Adrenal gland (tissue), 12 donors: ENCODE results near the gene NAA10. TPM values are rescaled to one million over a fixed set of nuclear protein-coding genes. Genes with fewer than 3 reads are reported as not detected.

Experiments
- DNase-seq, 7 donors: peaks; one replicate each; pipeline ENCODE4 v3.0.0-alpha.2; 2019 to 2020
- H3K27ac ChIP-seq, 5 donors: fragments of 200-600 bp; sonication (generic) in 4 of 5; 1 replicate in 3 of 5; 2 replicates in 2 of 5; pipeline versions ENCODE4 v1.5.1 to v1.8.0; 2016 to 2020; ENCODE audit warnings: mild to moderate bottlenecking in 1 of 5
- H3K27me3 ChIP-seq: fragments of 200-600 bp; 2 replicates; pipeline ENCODE4 v1.8.0; 2021
- H3K36me3 ChIP-seq, 2 donors: fragments of 200-600 bp; replicated peaks in 1 of 2; 1 replicate in 1 of 2; 2 replicates in 1 of 2; pipeline versions ENCODE4 v1.5.1 to v1.8.0; 2018 to 2022
- H3K4me1 ChIP-seq, 2 donors: fragments of 200-600 bp; replicated peaks in 1 of 2; 1 replicate in 1 of 2; 2 replicates in 1 of 2; pipeline versions ENCODE4 v1.5.1 to v1.8.0; 2018 to 2021
- H3K4me3 ChIP-seq, 4 donors: fragments of 200-600 bp; sonication (generic) in 3 of 4; one replicate each; pipeline ENCODE4 v1.5.1; 2016 to 2018
- H3K9me3 ChIP-seq, 3 donors: fragments of 200-600 bp; sonication (generic) in 1 of 3; replicated peaks in 1 of 3; 1 replicate in 2 of 3; 2 replicates in 1 of 3; pipeline versions ENCODE4 v1.5.1 to v1.8.0; 2016 to 2021
- POLR2A ChIP-seq, 2 donors: fragments of 450-650 bp; IDR thresholded peaks; one replicate each; pipeline ENCODE4 v1.6.1; 2017; ENCODE audit warnings: antibody characterized with exemption in 2 of 2, mild to moderate bottlenecking in 2 of 2, moderate library complexity in 1 of 2
- WGBS, 4 donors: extraction: QIAGEN DNeasy Blood & Tissue Kit in 2 of 4; methylation state at CpG; one replicate each; pipeline versions ENCODE4 v1.1.5 to v1.1.7; 2013 to 2017; 5-methylcytosine and 5-hydroxymethylcytosine counted together
- intact Hi-C, 2 donors: fragments of 100-400 bp; cut with DNase I; formaldehyde crosslinking; loops; one replicate each; pipeline versions ENCODE4 v1.14.1 to v1.15.0; 2022 to 2023
- polyA plus RNA-seq, 3 donors: library from polyadenylated mRNA; stranded (reverse); fragments of 200-250 nt in 2 of 3; fragments of 350-450 nt in 1 of 3; fragmentation: Illumina TruSeq in 1 of 3; extraction: RNeasy Lipid Tissue Mini Kit (QIAGEN cat#74804) in 1 of 3; gene quantifications; one replicate each; pipeline ENCODE4 v1.2.3, GENCODE V29; 2013 to 2014
- total RNA-seq, 9 donors: library from RNA; depleted of rRNA in 4 of 9; stranded (reverse); fragments of >200 nt in 4 of 9; fragments of 120-200 nt in 1 of 9; fragmentation: NEBNext Ultra II Directional in 1 of 9; extraction: Animal tissue kit (Norgen Biotek cat#: 25700) in 1 of 9; gene quantifications; one replicate each; pipeline versions ENCODE4 v1.1.0 to v1.2.4, GENCODE V29; 2013 to 2023
- TF ChIP-seq, protein P1 (sequence below), 6 experiments: fragments of 450-650 bp in 4 of 6; fragments of 200-600 bp in 2 of 6; sonication (generic) in 1 of 6; IDR thresholded peaks; 1 replicate in 5 of 6; 2 replicates in 1 of 6; pipeline versions ENCODE4 v1.5.1 to v1.8.0; 2016 to 2021; ENCODE audit warnings: antibody characterized with exemption in 6 of 6, mild to moderate bottlenecking in 2 of 6, moderate library complexity in 1 of 6
- donor health status: healthy with polysubstance abuse.
- donor health status: Bipolar disorder and iron deficiency.
- donor health status: DM: yes; HTN: yes; CAD: no.
- donor health status: DM: no; HTN: no; CAD: no.
- donor health status: DM: no; HTN: no; CAD: no.
- donor health status: DM: yes; HTN: yes; CAD: no.

The NAA10 gene
- total and polyA plus RNA-seq, 12 donors, result 60.0 to 287 (median 97.8) TPM

DNA sequence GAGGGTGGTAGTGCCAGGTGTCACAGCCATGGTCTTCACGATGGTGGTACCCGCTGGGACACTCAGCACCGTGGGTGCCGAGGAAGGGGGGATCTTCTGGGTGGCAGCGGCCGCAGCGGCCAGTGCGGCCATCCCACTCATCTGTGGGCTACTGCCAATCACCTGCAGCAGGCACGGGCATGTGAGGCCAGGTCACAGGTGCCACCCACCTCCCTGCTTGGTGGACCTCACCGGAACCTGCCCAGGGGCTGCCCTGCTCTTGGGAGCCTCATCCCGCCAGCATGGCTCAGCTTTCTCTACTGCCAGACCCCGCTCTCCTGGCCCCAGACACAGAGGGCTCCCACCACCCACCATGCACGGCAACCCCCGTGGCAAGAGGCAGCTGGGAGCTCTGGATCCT lies 23.8 kb upstream of the NAA10 start:
- intact Hi-C loops, result loop anchor here (5.0 kb wide), 2 partner anchors 191 to 196 kb away; partner anchors contain the start of gene PLXNB3 (in 1 of the 2)
- WGBS, 4 donors, result 76 to 94% (median 92%) methylated on average over 3 to 14 of the region's 14 CpGs; no CpG with 5 or more reads in 1 of the 4 donors
- H3K4me3 ChIP-seq, result no peak overlapping the region
- H3K27ac ChIP-seq, result no peak overlapping the region
- H3K27me3 ChIP-seq, result no peaks in the 10 kb centered on the region
- no peaks in the 10 kb centered on the region for H3K4me1 ChIP-seq
- TF ChIP-seq, protein P1, sequence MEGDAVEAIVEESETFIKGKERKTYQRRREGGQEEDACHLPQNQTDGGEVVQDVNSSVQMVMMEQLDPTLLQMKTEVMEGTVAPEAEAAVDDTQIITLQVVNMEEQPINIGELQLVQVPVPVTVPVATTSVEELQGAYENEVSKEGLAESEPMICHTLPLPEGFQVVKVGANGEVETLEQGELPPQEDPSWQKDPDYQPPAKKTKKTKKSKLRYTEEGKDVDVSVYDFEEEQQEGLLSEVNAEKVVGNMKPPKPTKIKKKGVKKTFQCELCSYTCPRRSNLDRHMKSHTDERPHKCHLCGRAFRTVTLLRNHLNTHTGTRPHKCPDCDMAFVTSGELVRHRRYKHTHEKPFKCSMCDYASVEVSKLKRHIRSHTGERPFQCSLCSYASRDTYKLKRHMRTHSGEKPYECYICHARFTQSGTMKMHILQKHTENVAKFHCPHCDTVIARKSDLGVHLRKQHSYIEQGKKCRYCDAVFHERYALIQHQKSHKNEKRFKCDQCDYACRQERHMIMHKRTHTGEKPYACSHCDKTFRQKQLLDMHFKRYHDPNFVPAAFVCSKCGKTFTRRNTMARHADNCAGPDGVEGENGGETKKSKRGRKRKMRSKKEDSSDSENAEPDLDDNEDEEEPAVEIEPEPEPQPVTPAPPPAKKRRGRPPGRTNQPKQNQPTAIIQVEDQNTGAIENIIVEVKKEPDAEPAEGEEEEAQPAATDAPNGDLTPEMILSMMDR (IDR thresholded peaks at IDR 0.05), result no peak
- no peak for TF ChIP-seq POLR2A (IDR thresholded peaks at IDR 0.05)
- no peak for DNase-seq
- peaks cover 0 to 96% of the 10 kb centered on the region in 2 donors for H3K36me3 ChIP-seq
- H3K9me3 ChIP-seq, result no peaks in the 10 kb centered on the region

DNA sequence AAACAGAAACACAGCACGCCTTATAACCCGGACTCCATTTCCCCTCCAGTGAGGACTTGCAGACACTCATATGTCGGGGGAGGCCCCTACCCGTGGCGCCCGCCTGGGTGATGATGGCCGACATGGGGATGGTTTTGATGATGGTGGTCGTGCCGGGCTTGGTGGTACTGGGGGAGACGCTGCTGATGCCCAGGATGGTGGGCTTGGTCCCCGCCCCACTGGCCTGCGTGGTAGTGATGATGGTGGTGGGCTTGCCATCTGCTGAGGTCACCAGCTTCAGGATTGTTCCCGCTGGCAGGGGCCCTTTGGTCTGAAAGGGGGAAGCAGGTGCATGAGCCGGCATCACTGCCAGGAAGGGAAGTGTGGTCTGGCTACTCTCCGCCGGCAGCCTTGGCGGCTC lies 22.4 kb upstream of the NAA10 start:
- DNase-seq, result no peak
- H3K36me3 ChIP-seq, result peaks cover 0 to 97% of the 10 kb centered on the region in 2 donors
- H3K9me3 ChIP-seq, result no peaks in the 10 kb centered on the region
- H3K27me3 ChIP-seq, result no peaks in the 10 kb centered on the region
- no peak overlapping the region for H3K4me3 ChIP-seq
- WGBS, 4 donors, result 81 to 93% (median 88%) methylated on average over 7 to 17 of the region's 17 CpGs
- no peak for TF ChIP-seq POLR2A (IDR thresholded peaks at IDR 0.05)
- TF ChIP-seq, protein P1 (IDR thresholded peaks at IDR 0.05), result no peak
- H3K27ac ChIP-seq, result no peak overlapping the region
- intact Hi-C loops, result loop anchor here (5.0 kb wide), 2 partner anchors 190 to 195 kb away; partner anchors contain the start of gene PLXNB3 (in 1 of the 2)
- peaks cover 0 to 4% of the 10 kb centered on the region in 2 donors for H3K4me1 ChIP-seq

DNA sequence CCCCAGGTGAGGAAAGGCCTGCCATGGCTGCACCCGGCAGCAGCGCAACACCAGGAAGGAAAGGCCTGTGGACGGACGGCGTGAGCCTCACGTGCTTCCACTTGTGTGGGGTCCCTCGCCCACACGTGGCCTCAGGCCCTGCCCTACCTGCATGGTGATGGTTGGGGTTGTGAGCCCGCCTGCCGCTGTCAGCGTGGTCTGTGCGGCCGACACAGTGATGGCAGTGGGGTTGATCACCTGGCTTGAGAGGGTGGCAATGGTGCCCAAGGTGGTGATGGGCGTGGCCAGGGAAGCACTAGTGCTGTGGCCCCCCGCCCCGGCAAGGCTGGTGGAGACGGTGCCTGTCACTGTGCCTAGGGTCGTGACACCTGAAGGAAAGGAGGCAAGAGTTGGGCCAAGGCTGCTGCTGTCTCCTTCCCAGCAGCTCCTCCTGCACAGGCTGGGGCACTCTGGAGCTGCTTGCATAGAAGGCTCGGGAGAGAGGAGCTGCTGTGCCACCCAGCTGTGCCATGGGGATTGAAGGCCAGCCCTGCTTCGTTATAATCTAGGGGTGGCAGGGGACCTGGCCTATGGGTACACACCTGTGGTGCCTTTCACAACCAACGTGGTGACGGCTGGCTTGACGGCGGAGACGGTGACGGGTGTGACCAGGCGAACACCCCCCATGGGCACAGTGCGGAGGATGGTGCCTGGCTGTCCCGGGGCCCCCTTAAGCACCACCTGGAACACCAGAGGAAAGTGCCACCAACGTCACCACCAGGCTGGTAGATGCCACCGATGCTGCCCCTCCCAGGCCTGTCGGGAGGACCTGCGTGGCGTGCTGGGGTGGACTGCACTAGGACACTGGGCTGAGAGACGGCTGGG lies 21.4 kb upstream of the NAA10 start:
- Histone ChIP-seq H3K27ac (no peak overlapping the region), H3K4me1 (peaks cover 0 to 4% of the 10 kb centered on the region in 2 donors), H3K4me3 (no peak overlapping the region), H3K27me3 (no peaks in the 10 kb centered on the region), H3K9me3 (no peaks in the 10 kb centered on the region), H3K36me3 (peaks cover 0 to 97% of the 10 kb centered on the region in 2 donors)
- no peak for DNase-seq
- TF ChIP-seq, protein P1 (IDR thresholded peaks at IDR 0.05), result no peak
- TF ChIP-seq POLR2A (IDR thresholded peaks at IDR 0.05), result no peak
- 88 to 93% (median 89%) methylated on average over 10 to 35 of the region's 35 CpGs for WGBS, 4 donors
- intact Hi-C loops, result loop anchor here (5.0 kb wide), 2 partner anchors 189 to 194 kb away; partner anchors contain the start of gene PLXNB3 (in 1 of the 2)

DNA sequence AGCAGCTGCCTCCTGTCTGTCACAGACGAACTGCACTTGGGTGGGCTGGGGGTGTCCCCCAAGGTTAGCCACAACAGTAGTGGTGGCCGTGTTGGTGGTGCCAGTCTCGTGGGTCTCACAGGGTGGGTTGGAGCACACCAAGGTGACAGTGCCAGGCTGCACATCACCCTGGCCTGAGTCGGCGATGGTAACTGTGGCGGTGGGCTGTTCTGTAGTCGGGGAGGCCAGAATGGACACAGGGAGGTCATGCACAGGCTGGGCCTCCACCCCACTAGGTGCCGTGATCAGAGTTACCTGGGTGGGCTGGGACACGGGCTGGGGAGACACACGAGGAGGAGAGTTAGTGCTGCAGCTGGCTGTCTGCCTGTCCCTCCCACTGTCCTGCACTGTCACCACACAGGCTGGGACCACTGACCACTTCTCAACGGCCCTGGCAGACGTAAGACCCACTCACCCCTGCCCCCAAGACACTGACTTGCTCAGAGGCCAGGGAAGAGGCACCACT lies 20.4 kb upstream of the NAA10 start:
- intact Hi-C loops, result loop anchor here (5.0 kb wide), 2 partner anchors 188 to 193 kb away; partner anchors contain the start of gene PLXNB3 (in 1 of the 2)
- WGBS, 4 donors, result 81 to 86% (median 82%) methylated on average over 7 to 12 of the region's 12 CpGs; no CpG with 5 or more reads in 1 of the 4 donors
- DNase-seq, result no peak
- TF ChIP-seq POLR2A (IDR thresholded peaks at IDR 0.05), result no peak
- TF ChIP-seq, protein P1 (IDR thresholded peaks at IDR 0.05), result no peak
- Histone ChIP-seq H3K27ac (no peak overlapping the region), H3K4me3 (no peak overlapping the region), H3K27me3 (no peaks in the 10 kb centered on the region), H3K4me1 (peaks cover 0 to 4% of the 10 kb centered on the region in 2 donors), H3K36me3 (peaks cover 0 to 97% of the 10 kb centered on the region in 2 donors), H3K9me3 (no peaks in the 10 kb centered on the region)
